ENCODE data around the gene FAM25A.
"Not testable (repeated sequence)": the region's sequence is repeated elsewhere in the genome, so short reads cannot be mapped to it uniquely, and the experiment has no call there.

DNA sequence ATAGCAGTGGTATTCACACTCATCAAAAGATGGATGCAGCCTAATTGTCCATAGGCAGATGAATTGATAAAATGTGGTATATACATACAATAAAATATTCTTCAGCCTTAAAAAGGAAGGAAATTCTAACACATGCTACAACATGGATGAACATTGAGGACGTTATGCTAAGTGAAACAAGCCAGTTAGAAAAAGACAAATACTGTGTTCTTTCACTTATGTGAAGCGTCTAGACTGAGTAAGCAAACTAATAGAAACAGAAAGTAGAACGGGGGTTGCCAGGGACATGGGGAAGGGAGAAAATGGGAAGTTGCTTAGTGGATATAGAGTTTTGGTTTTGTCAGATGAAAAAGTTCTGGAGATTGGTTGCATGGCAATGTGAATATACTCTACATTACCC is 6.6 kb upstream of the FAM25A start:
- TF ChIP-seq, protein P1, sequence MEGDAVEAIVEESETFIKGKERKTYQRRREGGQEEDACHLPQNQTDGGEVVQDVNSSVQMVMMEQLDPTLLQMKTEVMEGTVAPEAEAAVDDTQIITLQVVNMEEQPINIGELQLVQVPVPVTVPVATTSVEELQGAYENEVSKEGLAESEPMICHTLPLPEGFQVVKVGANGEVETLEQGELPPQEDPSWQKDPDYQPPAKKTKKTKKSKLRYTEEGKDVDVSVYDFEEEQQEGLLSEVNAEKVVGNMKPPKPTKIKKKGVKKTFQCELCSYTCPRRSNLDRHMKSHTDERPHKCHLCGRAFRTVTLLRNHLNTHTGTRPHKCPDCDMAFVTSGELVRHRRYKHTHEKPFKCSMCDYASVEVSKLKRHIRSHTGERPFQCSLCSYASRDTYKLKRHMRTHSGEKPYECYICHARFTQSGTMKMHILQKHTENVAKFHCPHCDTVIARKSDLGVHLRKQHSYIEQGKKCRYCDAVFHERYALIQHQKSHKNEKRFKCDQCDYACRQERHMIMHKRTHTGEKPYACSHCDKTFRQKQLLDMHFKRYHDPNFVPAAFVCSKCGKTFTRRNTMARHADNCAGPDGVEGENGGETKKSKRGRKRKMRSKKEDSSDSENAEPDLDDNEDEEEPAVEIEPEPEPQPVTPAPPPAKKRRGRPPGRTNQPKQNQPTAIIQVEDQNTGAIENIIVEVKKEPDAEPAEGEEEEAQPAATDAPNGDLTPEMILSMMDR (IDR thresholded peaks at IDR 0.05; ENCODE audit: poor library complexity), result not testable (repeated sequence)
- TF ChIP-seq EZH2phosphoT487 (IDR thresholded peaks at IDR 0.05; ENCODE audit: low read depth, severe bottlenecking, unreplicated experiment); EZH2 (IDR thresholded peaks at IDR 0.05; ENCODE audit: borderline replicate concordance): not testable (repeated sequence)

Data from hepatocyte (in vitro differentiated cells).